ENCODE data around the gene MTFR1L.

GRCh38 chr1:25814549-25815087 lies 5.1 kb upstream of the MTFR1L start:
- no peak for TF ChIP-seq CTCF (conservative IDR thresholded peaks at IDR 0.05)
- no peak for TF ChIP-seq EZH2 (IDR thresholded peaks at IDR 0.05; ENCODE audit: low read depth)
